Ovary (tissue), 3 donors: ENCODE data around the gene RGS6.

Experiments
- EP300 ChIP-seq: sonication (generic); formaldehyde crosslinking; IDR thresholded peaks from one replicate; pipeline ENCODE4 v1.6.1; 2017; ENCODE audit warnings: antibody characterized with exemption
- POLR2A ChIP-seq: fragments of 450-650 bp; IDR thresholded peaks from one replicate; pipeline ENCODE4 v1.6.1; 2017; ENCODE audit warnings: antibody characterized with exemption, mild to moderate bottlenecking, moderate library complexity
- TF ChIP-seq, protein P1 (sequence below), 3 donors: fragments of 450-650 bp in 2 of 3; fragments of 200-600 bp in 1 of 3; IDR thresholded peaks; one replicate each; pipeline versions ENCODE4 v1.5.1 to v1.8.0; 2016 to 2022; ENCODE audit warnings: antibody characterized with exemption in 3 of 3, mild to moderate bottlenecking in 1 of 3
- donor health status: DM: no; HTN: no; CAD: no.

DNA sequence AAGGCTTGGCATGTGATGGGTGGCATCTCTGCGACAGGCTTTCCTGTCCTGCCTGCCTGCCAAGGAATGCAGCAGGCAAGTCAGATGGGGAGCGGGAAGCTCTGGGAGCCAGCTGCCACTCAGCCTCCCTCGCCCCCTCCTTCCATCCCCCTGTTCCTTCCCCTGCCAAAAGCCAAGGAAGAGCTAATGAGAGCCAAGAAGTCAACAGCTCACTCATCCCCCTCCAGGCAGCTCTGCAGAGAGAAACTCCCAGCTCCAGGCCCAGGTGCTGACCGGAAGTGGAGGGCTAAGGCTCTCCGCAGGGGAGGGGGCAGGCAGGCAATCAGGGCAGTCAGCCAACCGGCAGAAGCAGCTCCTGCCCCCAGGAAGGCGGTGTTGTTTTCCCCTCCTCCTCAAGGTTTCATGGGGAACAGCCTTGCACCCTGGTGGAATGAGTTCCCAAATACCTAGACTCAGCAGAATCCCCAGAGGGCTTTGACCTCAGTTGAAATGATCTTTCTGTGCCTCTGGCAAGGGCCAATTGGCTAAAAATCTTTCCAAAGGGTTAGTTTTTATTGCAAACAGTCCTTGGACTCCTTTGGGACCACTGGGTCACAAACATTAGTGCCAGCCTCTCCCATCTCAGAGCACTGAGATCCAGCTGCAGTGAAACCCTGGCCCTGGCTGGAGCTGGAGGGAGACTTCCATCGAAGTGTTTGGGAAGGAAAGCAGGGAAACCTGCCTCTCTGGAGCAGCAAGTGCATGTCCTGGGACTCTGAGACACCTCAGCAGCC lies 612.6 kb downstream of the RGS6 start:
- no peak for TF ChIP-seq POLR2A
- TF ChIP-seq, protein P1, sequence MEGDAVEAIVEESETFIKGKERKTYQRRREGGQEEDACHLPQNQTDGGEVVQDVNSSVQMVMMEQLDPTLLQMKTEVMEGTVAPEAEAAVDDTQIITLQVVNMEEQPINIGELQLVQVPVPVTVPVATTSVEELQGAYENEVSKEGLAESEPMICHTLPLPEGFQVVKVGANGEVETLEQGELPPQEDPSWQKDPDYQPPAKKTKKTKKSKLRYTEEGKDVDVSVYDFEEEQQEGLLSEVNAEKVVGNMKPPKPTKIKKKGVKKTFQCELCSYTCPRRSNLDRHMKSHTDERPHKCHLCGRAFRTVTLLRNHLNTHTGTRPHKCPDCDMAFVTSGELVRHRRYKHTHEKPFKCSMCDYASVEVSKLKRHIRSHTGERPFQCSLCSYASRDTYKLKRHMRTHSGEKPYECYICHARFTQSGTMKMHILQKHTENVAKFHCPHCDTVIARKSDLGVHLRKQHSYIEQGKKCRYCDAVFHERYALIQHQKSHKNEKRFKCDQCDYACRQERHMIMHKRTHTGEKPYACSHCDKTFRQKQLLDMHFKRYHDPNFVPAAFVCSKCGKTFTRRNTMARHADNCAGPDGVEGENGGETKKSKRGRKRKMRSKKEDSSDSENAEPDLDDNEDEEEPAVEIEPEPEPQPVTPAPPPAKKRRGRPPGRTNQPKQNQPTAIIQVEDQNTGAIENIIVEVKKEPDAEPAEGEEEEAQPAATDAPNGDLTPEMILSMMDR (IDR thresholded peaks at IDR 0.05): no peak
- TF ChIP-seq EP300: no peak
